Activated CD8-positive, alpha-beta memory T cell treated with anti-CD3 and anti-CD28 coated beads, Interleukin-2, amount 10 ng/mL, durations not matched to agents 7 days and 5 days (primary cell): Measurements from ENCODE around the gene ENDOV. TPM values are rescaled to one million over a fixed set of nuclear protein-coding genes. Genes with fewer than 3 reads are reported as not detected.

ENCODE experiments used
- ATAC-seq: fragments of 150-1000 bp; cut with Tn5 transposase; one replicate; pipeline ENCODE4 v1.10.0; 2021; ENCODE audit warnings: moderate library complexity
- CTCF ChIA-PET: fragments of 350-600 bp; sonication (Branson Sonifier 250); formaldehyde crosslinking; loops from one replicate; lab custom pipeline; 2021; ENCODE audit warnings: antibody characterized with exemption; lab: Charles Lee
- DNase-seq: peaks from one replicate; pipeline ENCODE4 v3.0.0-alpha.2; 2020
- H3K27ac Mint-ChIP-seq: one replicate; pipeline ENCODE4 v1.8.0; 2021; ENCODE audit warnings: mild to moderate bottlenecking, mixed read lengths
- H3K27me3 Mint-ChIP-seq: one replicate; pipeline ENCODE4 v1.8.0; 2021; ENCODE audit warnings: mixed read lengths
- H3K36me3 Mint-ChIP-seq: one replicate; pipeline ENCODE4 v1.8.0; 2021; ENCODE audit warnings: mild to moderate bottlenecking, mixed read lengths
- H3K4me1 Mint-ChIP-seq: one replicate; pipeline ENCODE4 v1.8.0; 2021; ENCODE audit warnings: mixed read lengths
- H3K4me3 Mint-ChIP-seq: one replicate; pipeline ENCODE4 v1.8.0; 2021; ENCODE audit warnings: mild to moderate bottlenecking, moderate library complexity, mixed read lengths
- H3K9me3 Mint-ChIP-seq: one replicate; pipeline ENCODE4 v1.8.0; 2022; ENCODE audit warnings: low read depth, mixed read lengths
- total RNA-seq, 2 experiments: library from RNA; stranded (reverse); gene quantifications; one replicate each; pipeline ENCODE4 v1.2.3, GENCODE V29; 2021

Gene ENDOV
- total RNA-seq, 2 experiments from 2014 or later = 15.1 to 18.4 TPM

- H3K4me1 Mint-ChIP-seq = no peaks in the 10 kb centered on the region
- no peak overlapping the region for H3K4me3 Mint-ChIP-seq
- CTCF ChIA-PET = interaction anchor here (1.2 kb wide), 1 partner anchor 43 kb away, joined by 3 read pairs; no protein-coding TSS in a partner anchor
- DNase-seq = no peak
- H3K9me3 Mint-ChIP-seq = no peaks in the 10 kb centered on the region
- ATAC-seq = no peak
- no peaks in the 10 kb centered on the region for H3K36me3 Mint-ChIP-seq
- no peak overlapping the region for H3K27ac Mint-ChIP-seq
- H3K27me3 Mint-ChIP-seq = no peaks in the 10 kb centered on the region
Observed at GRCh38 chr17:80432350-80432955, 17.5 kb downstream of the ENDOV start.

- Mint-ChIP-seq H3K36me3 (no peaks in the 10 kb centered on the region), H3K27ac (no peak overlapping the region), H3K27me3 (no peaks in the 10 kb centered on the region), H3K4me3 (no peak overlapping the region), H3K9me3 (no peaks in the 10 kb centered on the region), H3K4me1 (no peaks in the 10 kb centered on the region)
- CTCF ChIA-PET = interaction anchor here (1.2 kb wide), 1 partner anchor 42 kb away, joined by 3 read pairs; no protein-coding TSS in a partner anchor
- ATAC-seq = no peak
- DNase-seq = no peak
Observed at GRCh38 chr17:80432961-80433550, 18.1 kb downstream of the ENDOV start.

- no peaks in the 10 kb centered on the region for H3K27me3 Mint-ChIP-seq
- H3K27ac Mint-ChIP-seq = no peak overlapping the region
- no peaks in the 10 kb centered on the region for H3K9me3 Mint-ChIP-seq
- H3K36me3 Mint-ChIP-seq = no peaks in the 10 kb centered on the region
- CTCF ChIA-PET = no interaction called here
- H3K4me1 Mint-ChIP-seq = no peaks in the 10 kb centered on the region
- no peak for ATAC-seq
- H3K4me3 Mint-ChIP-seq = no peak overlapping the region
- DNase-seq = no peak
Observed at GRCh38 chr17:80433916-80434666, 19.1 kb downstream of the ENDOV start.

- no peak overlapping the region for H3K27ac Mint-ChIP-seq
- H3K9me3 Mint-ChIP-seq = no peaks in the 10 kb centered on the region
- H3K27me3 Mint-ChIP-seq = no peaks in the 10 kb centered on the region
- DNase-seq (no peak), ATAC-seq (no peak)
- H3K36me3 Mint-ChIP-seq = no peaks in the 10 kb centered on the region
- CTCF ChIA-PET = interaction anchor here (1.0 kb wide), 1 partner anchor 138 kb away, joined by 3 read pairs; no protein-coding TSS in a partner anchor
- no peaks in the 10 kb centered on the region for H3K4me1 Mint-ChIP-seq
- H3K4me3 Mint-ChIP-seq = no peak overlapping the region
Observed at GRCh38 chr17:80437532-80437931, 22.6 kb downstream of the ENDOV start.

- CTCF ChIA-PET = interaction anchor here (1.8 kb wide), 1 partner anchor 12 kb away, joined by 4 read pairs; no protein-coding TSS in a partner anchor
- H3K36me3 Mint-ChIP-seq = no peaks in the 10 kb centered on the region
- DNase-seq (no peak), ATAC-seq (no peak)
- no peak overlapping the region for H3K4me3 Mint-ChIP-seq
- H3K27me3 Mint-ChIP-seq = peaks cover 6% of the 10 kb centered on the region
- no peaks in the 10 kb centered on the region for H3K9me3 Mint-ChIP-seq
- no peak overlapping the region for H3K27ac Mint-ChIP-seq
- no peaks in the 10 kb centered on the region for H3K4me1 Mint-ChIP-seq
Observed at GRCh38 chr17:80438806-80439205, 23.8 kb downstream of the ENDOV start.

GRCh38 chr17:80439499-80439898 lies 24.5 kb downstream of the ENDOV start:
- CTCF ChIA-PET = interaction anchor here (1.8 kb wide), 1 partner anchor 12 kb away, joined by 4 read pairs; no protein-coding TSS in a partner anchor
- H3K9me3 Mint-ChIP-seq = no peaks in the 10 kb centered on the region
- no peaks in the 10 kb centered on the region for H3K4me1 Mint-ChIP-seq
- peaks cover 6% of the 10 kb centered on the region for H3K27me3 Mint-ChIP-seq
- no peak for DNase-seq
- H3K4me3 Mint-ChIP-seq = no peak overlapping the region
- no peak overlapping the region for H3K27ac Mint-ChIP-seq
- ATAC-seq = no peak
- no peaks in the 10 kb centered on the region for H3K36me3 Mint-ChIP-seq

GRCh38 chr17:80441133-80441578 lies 26.2 kb downstream of the ENDOV start:
- Mint-ChIP-seq H3K27me3 (peaks cover 6% of the 10 kb centered on the region), H3K27ac (no peak overlapping the region), H3K9me3 (no peaks in the 10 kb centered on the region), H3K4me3 (no peak overlapping the region), H3K36me3 (no peaks in the 10 kb centered on the region), H3K4me1 (no peaks in the 10 kb centered on the region)
- ATAC-seq = peak; percentile 86
- peak; percentile 77 for DNase-seq
- CTCF ChIA-PET = interaction anchor here (0.9 to 1.6 kb wide), 3 partner anchors 13 to 135 kb away, joined by 3 to 4 read pairs (median 3); no protein-coding TSS in a partner anchor

- ATAC-seq = no peak
- Mint-ChIP-seq H3K27me3 (peaks cover 6% of the 10 kb centered on the region), H3K9me3 (no peaks in the 10 kb centered on the region), H3K36me3 (no peaks in the 10 kb centered on the region), H3K27ac (no peak overlapping the region), H3K4me3 (no peak overlapping the region), H3K4me1 (no peaks in the 10 kb centered on the region)
- DNase-seq = no peak
- CTCF ChIA-PET = interaction anchor here (1.6 kb wide), 2 partner anchors 14 to 134 kb away, joined by 3 to 5 read pairs; no protein-coding TSS in a partner anchor
Observed at GRCh38 chr17:80441598-80442322, 26.8 kb downstream of the ENDOV start.

GRCh38 chr17:80442323-80442659 lies 27.3 kb downstream of the ENDOV start:
- H3K27ac Mint-ChIP-seq = no peak overlapping the region
- no peaks in the 10 kb centered on the region for H3K36me3 Mint-ChIP-seq
- CTCF ChIA-PET = interaction anchor here (1.6 kb wide), 1 partner anchor 15 kb away, joined by 5 read pairs; no protein-coding TSS in a partner anchor
- H3K9me3 Mint-ChIP-seq = no peaks in the 10 kb centered on the region
- DNase-seq (no peak), ATAC-seq (no peak)
- no peak overlapping the region for H3K4me3 Mint-ChIP-seq
- H3K27me3 Mint-ChIP-seq = peaks cover 6% of the 10 kb centered on the region
- H3K4me1 Mint-ChIP-seq = no peaks in the 10 kb centered on the region

GRCh38 chr17:80442764-80443163 lies 27.8 kb downstream of the ENDOV start:
- CTCF ChIA-PET = interaction anchor here (1.6 kb wide), 1 partner anchor 15 kb away, joined by 5 read pairs; no protein-coding TSS in a partner anchor
- Mint-ChIP-seq H3K36me3 (no peaks in the 10 kb centered on the region), H3K27me3 (peaks cover 6% of the 10 kb centered on the region), H3K4me3 (no peak overlapping the region), H3K27ac (no peak overlapping the region), H3K9me3 (no peaks in the 10 kb centered on the region), H3K4me1 (no peaks in the 10 kb centered on the region)
- ATAC-seq (no peak), DNase-seq (no peak)

- DNase-seq (no peak), ATAC-seq (no peak)
- Mint-ChIP-seq H3K4me1 (no peaks in the 10 kb centered on the region), H3K9me3 (no peaks in the 10 kb centered on the region), H3K27ac (no peak overlapping the region), H3K4me3 (no peak overlapping the region), H3K27me3 (peaks cover 6% of the 10 kb centered on the region), H3K36me3 (no peaks in the 10 kb centered on the region)
- CTCF ChIA-PET = interaction anchor here (1.6 kb wide), 1 partner anchor 16 kb away, joined by 5 read pairs; no protein-coding TSS in a partner anchor
Observed at GRCh38 chr17:80443498-80443897, 28.5 kb downstream of the ENDOV start.

GRCh38 chr17:80443916-80444643 lies 29.1 kb downstream of the ENDOV start:
- Mint-ChIP-seq H3K4me3 (no peak overlapping the region), H3K4me1 (no peaks in the 10 kb centered on the region), H3K36me3 (no peaks in the 10 kb centered on the region), H3K27me3 (peaks cover 6% of the 10 kb centered on the region), H3K9me3 (no peaks in the 10 kb centered on the region), H3K27ac (no peak overlapping the region)
- DNase-seq (no peak), ATAC-seq (no peak)
- CTCF ChIA-PET = no interaction called here
